Measurements from ENCODE around the gene CES5A. TPM values are rescaled to one million over a fixed set of nuclear protein-coding genes. Genes with fewer than 3 reads are reported as not detected.
"Not testable (repeated sequence)": the region's sequence is repeated elsewhere in the genome, so short reads cannot be mapped to it uniquely, and the experiment has no call there.

The CES5A gene
- total RNA-seq, 1 donor from 2014 or later, result 0.41 TPM

GRCh38 chr16:55808286-55808685 lies 66.9 kb downstream of the CES5A start:
- not testable (repeated sequence) for DNase-seq (ENCODE audit: low spot score in 2 of 2); FAIRE-seq

- FAIRE-seq; DNase-seq (ENCODE audit: low spot score in 2 of 2): not testable (repeated sequence)
Measured at GRCh38 chr16:55805104-55805503, 70.1 kb downstream of the CES5A start.

DNA sequence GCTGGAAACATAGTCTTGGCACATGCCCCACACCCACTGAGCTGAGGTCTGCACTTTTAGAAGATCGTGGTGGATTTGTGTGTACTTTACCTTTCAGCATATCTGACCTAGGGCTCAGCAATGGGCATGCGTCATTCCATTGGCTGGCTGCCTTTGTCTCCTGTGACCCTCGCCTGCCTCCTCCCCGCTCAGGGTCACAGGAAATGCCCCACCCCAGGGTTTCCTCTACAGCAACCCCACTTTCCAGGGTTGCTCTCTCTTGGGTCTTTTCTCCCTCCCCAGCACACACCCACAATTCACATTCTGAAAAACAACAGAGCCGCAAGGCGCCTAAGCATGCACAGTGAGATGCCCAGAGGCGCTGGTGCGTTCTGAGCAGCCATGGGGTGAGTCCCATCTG lies 71.5 kb downstream of the CES5A start:
- not testable (repeated sequence) for FAIRE-seq; DNase-seq (ENCODE audit: low spot score in 2 of 2)

Other genes starting within 250 kb of the CES5A start
- under 0.01 TPM for gene SLC6A2, start 219.4 kb downstream of the CES5A start, total RNA-seq
- gene CES1, start 42.3 kb downstream of the CES5A start, total RNA-seq, result 0.82 TPM

Measured in frontal cortex (tissue), 4 donors.